KOPT-K1 (cell line): ENCODE results near the gene LRRC55.

Source experiments
- H3K27ac ChIP-seq: fragments of 200-600 bp; sonication (generic); 2 replicates; pipeline ENCODE4 v1.5.1; 2016; ENCODE audit warnings: antibody characterized with exemption, mild to moderate bottlenecking, low read depth, low read length; ENCODE audit not compliant: poor library complexity, severe bottlenecking
- H3K36me3 ChIP-seq: fragments of 200-600 bp; sonication (generic); 2 replicates; pipeline ENCODE4 v1.5.1; 2017; ENCODE audit warnings: antibody characterized with exemption, mild to moderate bottlenecking, low read length, moderate library complexity; ENCODE audit not compliant: insufficient read depth
- H3K9me3 ChIP-seq: fragments of 200-600 bp; sonication (generic); 2 replicates; pipeline ENCODE4 v1.5.1; 2017; ENCODE audit warnings: antibody characterized with exemption, low read length, mild to moderate bottlenecking; ENCODE audit not compliant: insufficient read depth, poor library complexity, severe bottlenecking

LRRC55 gene

DNA sequence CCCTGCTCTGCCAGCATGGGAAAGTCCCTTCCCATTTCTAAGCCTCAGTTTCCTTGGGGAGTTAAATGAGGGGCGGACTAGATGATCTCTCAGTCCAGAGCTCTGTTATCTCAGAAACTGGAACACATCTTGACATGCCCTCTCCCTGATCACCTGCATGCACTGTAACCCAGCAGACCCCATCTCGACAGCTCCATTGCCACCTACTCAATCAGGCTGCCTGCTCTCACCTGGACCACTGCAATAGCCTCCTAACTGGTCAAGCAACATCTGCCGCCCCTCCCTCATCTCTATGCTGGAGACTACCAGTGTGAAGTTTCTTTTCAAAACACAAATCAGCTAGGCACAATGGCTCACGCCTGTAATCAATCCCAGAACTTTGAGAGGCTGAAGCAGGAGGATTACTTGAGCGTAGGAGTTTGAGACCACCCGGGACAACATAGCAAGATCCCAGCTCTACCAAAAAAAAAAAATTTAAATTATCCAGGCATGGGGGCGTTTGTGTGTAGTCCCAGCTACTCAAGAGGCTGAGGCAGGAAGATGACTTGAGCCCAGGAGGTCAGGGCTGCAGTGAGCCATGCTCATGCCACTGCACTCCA, 22.2 kb downstream of the LRRC55 start:
- H3K36me3 ChIP-seq, result no peaks in the 10 kb centered on the region
- H3K27ac ChIP-seq, result no peak overlapping the region
- no peaks in the 10 kb centered on the region for H3K9me3 ChIP-seq

DNA sequence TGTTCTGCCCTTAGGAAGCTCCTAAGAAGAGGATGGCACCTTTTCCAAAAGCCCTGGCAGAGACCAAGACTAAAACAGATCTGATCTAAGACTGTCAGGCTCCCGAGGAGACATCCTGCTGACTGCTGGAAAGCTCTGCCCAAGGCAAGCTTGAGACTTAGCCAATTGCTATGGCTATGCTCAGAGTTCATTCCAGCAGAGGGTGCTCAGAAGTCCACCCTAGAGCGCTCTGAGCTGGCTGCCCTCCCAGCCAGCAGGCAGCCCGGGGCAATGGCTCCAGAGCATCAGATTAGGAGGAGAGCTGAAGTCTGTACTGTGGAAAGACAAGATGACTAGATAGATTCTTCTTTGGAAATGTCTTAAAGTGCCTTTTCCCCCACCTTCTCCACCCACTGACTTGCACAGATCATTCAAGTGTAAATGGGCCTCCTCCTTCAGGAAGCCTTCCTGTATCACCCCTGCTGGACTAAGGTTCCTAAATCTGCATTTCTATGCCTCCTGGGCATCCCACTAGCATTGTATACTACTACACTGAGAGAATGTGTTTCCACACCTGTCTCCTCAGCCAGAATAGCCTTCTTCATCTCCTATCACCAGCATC, 23.4 kb downstream of the LRRC55 start:
- H3K27ac ChIP-seq, result no peak overlapping the region
- H3K9me3 ChIP-seq, result no peaks in the 10 kb centered on the region
- no peaks in the 10 kb centered on the region for H3K36me3 ChIP-seq

DNA sequence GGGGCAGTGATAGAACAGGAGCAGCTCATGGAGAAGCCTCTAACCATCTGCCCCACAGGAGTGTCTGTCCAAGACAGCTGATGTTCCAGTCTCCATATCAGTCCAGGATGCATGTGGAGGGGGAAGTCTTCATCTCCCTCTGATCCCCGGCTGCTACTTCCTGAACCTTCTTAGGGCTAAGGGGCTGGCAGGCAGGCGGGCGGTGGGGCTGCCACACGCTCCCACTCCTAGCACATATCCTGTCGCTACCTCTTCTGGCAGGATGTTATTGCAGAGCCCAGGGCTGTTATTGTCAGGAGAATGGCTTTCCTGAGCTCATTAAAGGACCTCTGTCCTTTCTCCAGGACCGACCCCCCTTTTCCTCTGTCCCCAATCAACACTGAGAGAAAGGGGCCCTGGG, 25.4 kb downstream of the LRRC55 start:
- no peak overlapping the region for H3K27ac ChIP-seq
- H3K36me3 ChIP-seq, result no peaks in the 10 kb centered on the region
- H3K9me3 ChIP-seq, result no peaks in the 10 kb centered on the region

DNA sequence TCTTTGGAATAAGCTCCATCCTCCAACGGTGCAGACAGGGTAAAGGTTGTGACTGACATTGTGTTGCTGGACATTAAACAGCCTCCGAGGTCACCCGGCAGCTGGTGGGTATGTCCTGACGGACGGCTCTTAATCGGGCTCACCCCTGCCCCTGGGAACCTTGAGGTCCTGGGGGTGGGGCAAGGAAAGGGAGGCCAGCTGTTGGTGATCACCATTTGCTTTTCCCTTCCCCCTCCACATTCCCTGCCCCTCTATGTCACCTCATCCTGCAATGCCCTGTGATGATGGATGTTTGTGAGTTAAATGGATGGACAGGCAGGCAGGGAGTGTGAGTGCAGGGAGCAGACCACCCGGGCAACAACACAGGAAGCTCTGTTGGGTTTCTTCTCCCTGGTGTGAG, 29.0 kb downstream of the LRRC55 start:
- Histone ChIP-seq H3K36me3 (no peaks in the 10 kb centered on the region), H3K27ac (no peak overlapping the region), H3K9me3 (no peaks in the 10 kb centered on the region)

DNA sequence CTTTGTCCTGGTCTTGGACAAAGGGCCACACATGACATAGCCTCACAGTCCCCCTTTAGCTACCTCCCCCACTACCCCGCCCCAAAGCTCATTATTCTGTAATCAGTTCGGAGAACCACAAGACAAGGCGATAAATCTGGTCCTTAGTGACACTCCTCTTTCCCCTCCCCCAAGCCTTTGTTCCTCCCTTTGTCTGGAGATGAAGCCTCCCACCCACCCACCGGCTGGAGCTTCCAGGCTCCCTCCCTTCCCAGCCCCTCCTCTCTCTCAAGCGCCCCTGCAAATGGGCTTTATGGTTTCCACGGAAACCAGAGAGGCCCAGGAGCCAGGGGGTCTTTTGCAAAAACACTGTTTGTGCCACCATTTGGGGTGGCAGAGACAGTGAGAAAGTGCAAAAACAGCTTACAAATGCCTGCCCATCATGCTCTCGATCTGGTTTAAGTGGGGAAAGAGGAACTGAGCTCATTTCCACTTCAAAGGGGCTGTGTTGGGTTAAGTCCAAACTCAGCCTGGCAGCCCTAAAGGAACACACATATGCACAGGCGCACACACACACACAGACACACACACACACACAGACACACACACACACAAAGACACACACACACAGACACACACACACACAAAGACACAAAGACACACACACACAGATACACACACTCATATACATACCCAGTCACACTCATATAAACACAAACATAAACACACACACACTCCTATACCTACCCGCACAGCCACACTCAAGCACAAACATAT, 31.8 kb downstream of the LRRC55 start:
- Histone ChIP-seq H3K36me3 (no peaks in the 10 kb centered on the region), H3K9me3 (no peaks in the 10 kb centered on the region), H3K27ac (no peak overlapping the region)

DNA sequence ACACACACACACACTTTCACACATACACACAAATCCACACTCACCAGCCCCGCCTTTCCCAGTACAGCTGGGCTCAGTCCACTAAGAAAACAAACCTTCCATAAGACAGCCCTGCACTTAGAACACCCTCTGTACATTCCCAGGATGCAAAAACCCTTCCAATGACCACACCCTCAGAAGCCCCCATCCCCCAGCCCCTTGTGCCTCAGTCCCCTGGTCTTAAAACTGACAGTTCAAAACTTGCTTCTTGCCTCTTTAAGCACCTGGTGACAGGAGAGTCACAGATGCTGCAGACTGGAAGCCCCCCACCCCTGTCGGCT, 32.3 kb downstream of the LRRC55 start:
- H3K27ac ChIP-seq, result no peak overlapping the region
- no peaks in the 10 kb centered on the region for H3K36me3 ChIP-seq
- no peaks in the 10 kb centered on the region for H3K9me3 ChIP-seq

DNA sequence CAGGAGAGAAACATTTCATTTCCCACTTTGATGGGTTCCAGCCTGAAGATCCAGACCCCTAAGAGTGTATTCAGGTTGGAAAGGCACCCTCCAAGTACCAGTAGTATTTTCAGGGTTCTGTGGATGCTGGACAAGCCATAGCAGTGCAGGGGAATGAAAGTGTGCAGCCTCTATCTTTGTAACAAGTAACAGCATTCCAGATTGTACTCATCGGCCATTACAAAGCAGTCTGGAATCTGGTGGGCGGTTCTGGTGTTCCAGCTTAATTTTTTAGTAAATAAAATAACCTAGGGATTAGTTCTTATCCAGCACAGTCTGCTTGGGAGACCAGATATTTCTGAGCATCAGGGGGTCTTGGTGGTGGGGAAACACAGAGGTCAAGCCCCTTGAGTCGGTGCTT, 32.7 kb downstream of the LRRC55 start:
- H3K36me3 ChIP-seq, result no peaks in the 10 kb centered on the region
- H3K27ac ChIP-seq, result no peak overlapping the region
- no peaks in the 10 kb centered on the region for H3K9me3 ChIP-seq

DNA sequence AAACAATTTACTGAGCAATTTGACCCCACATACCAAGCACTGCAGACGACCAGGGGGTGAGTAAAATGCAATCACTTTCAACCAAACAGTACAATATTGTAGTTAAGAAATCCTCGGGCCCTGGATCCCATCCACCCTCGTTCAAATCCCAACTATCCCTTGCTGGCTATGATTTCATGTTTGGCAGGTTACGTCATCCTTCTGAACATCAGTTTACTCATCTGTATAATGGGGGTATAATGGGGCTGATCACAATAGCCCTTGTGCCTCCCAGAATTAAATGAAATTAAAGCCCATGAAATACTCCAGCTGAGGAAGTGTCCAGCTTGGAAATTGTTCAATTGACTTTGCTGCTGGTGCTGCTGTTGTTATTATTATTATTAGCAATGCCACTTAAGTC, 34.7 kb downstream of the LRRC55 start:
- Histone ChIP-seq H3K9me3 (no peaks in the 10 kb centered on the region), H3K27ac (no peak overlapping the region), H3K36me3 (no peaks in the 10 kb centered on the region)

DNA sequence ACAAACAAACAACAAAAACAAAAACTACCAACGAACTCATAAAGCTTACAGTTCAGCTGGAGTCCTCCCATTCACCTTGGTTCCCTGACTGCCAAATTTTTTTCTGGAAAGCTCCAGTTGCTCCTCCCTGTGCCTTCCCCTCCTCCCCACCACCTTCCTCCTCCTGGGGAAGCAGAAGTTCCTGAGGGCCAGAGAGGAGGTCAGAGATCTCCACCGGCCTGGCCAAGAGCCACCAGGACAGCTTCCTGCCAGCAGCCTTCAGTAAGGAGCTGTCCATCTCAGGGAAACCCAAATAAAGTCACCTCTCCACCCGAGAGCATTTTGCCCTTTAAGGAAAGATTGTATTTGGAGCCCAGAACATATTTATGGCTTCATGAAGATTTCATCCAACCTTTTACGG, 35.3 kb downstream of the LRRC55 start:
- no peaks in the 10 kb centered on the region for H3K36me3 ChIP-seq
- no peak overlapping the region for H3K27ac ChIP-seq
- H3K9me3 ChIP-seq, result no peaks in the 10 kb centered on the region

DNA sequence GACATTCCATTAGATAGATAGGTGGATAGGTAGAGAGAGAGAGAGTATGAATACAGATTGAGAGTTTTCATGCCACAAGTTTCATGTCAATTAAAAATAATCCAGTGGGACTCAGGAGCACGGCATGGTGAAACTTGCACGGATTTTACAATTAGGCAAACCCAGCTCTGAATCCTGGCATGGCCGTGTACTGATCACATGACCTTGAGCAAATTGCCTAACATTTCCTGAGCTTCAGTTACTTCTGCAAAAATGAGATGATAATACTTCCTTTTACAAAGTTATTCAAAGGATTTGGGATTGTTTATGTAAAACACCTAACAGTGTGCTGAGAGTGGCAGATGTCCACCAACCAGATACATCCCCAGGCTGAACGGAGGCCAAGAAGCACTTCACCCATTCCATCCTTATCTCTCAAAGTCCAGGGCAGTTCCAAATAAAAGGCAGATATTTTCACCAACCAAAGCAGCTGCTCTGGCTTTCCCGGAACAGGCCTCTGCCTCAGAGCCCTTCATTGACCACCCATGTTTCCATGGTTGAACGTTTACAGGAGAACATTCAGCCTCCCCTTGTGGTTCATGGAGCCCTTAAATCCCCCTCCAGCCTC, 37.4 kb downstream of the LRRC55 start:
- Histone ChIP-seq H3K36me3 (no peaks in the 10 kb centered on the region), H3K27ac (no peak overlapping the region)

DNA sequence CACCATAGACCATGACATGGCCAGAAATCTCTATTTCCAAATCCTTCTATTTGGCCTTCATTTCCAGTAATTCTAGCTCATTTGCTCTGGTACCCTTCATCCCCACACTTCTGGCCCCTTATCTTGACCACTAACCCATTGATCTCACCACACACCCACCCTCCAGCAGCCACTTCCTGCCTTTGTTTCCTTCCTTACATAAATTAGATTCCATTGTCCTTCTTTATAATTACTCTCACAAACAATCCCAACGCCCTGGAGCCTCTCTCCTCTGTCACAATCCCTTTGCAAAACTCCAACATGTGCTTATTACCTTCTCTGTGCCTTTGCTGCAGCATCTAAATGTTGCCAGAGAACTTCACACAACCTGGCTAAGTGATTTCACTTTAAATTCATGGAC, 40.5 kb downstream of the LRRC55 start:
- Histone ChIP-seq H3K36me3 (no peaks in the 10 kb centered on the region), H3K27ac (no peak overlapping the region), H3K9me3 (no peaks in the 10 kb centered on the region)

More for the DNA sequence above, 37.4 kb downstream of the LRRC55 start:
- H3K9me3 ChIP-seq, result no peaks in the 10 kb centered on the region

DNA sequence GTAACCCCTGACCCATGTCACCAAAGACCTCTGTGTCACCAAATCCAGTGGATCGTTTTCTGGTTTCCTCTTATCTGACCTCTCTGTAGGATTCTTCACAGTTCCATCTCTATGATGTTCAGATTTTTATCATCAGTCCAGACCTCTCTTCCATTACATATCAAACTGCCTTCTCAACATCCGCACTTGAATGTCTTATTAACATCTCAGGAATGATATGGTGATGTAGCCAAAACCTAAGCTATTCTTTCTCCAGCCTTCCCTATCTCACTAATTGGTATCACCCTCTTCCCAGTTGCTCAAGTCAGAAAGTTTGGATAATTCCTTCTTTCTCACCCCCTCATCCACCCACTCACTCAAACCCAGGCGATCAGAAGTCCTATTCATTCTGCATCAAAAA, 41.8 kb downstream of the LRRC55 start:
- H3K36me3 ChIP-seq, result no peaks in the 10 kb centered on the region
- no peaks in the 10 kb centered on the region for H3K9me3 ChIP-seq
- H3K27ac ChIP-seq, result no peak overlapping the region

DNA sequence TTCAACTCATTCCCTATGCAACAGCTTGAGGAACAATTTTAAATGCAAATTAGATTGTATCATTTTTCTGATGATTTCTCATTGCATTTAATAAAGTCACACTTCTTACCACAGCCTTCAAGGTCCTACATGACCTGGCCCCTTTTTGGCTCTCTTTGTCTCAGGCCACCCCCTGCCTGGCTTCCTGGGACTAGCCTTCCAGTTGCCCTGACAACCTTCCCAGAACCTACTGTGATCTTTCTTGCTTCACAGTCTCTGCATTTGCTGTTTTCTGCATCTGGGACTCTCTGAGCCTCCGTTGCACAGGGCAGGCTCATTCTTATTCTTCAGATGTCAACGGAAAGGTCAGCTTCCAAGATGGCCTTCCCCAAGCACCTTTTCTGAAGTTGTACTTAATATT, 42.4 kb downstream of the LRRC55 start:
- H3K9me3 ChIP-seq, result no peaks in the 10 kb centered on the region
- no peaks in the 10 kb centered on the region for H3K36me3 ChIP-seq
- H3K27ac ChIP-seq, result no peak overlapping the region

DNA sequence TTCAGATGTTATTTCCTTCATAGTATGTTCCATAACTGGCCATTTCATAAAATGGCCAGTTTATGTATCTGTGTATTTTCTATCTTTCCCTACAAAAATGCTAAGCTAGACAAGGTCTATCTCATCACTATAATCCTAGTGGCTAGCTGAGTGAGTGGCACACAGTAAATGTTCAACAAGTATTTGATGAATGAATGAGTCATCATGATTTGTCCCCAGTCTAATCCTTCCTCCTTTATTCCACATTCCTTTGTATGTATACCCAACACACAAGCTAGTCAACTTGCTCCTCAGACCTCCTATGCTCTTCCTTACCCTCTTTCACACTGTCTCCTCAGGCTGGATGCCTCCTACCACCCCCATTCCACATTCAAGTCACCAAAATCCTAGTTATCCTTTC, 42.8 kb downstream of the LRRC55 start:
- no peaks in the 10 kb centered on the region for H3K36me3 ChIP-seq
- H3K9me3 ChIP-seq, result no peaks in the 10 kb centered on the region
- H3K27ac ChIP-seq, result no peak overlapping the region

DNA sequence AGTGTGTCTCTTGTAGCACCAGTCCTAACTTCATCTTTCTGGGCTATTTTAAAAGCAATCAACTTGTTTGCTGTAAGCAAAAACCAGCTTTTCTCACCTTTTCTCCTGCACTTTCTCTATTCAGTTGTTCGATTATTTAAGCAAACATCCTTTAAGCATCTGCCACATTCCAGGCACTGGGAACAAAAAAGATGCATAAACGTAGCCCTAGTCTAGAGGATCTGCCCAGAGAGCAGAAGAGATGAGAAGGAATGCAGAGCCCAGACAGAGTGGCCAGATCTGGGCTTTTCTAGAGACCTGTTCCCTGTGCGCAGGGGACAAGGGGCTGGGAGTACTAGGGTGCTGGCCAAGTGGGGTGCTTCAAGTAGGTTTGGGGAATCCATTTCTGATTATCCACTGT, 46.8 kb downstream of the LRRC55 start:
- H3K36me3 ChIP-seq, result no peaks in the 10 kb centered on the region
- no peak overlapping the region for H3K27ac ChIP-seq
- no peaks in the 10 kb centered on the region for H3K9me3 ChIP-seq

DNA sequence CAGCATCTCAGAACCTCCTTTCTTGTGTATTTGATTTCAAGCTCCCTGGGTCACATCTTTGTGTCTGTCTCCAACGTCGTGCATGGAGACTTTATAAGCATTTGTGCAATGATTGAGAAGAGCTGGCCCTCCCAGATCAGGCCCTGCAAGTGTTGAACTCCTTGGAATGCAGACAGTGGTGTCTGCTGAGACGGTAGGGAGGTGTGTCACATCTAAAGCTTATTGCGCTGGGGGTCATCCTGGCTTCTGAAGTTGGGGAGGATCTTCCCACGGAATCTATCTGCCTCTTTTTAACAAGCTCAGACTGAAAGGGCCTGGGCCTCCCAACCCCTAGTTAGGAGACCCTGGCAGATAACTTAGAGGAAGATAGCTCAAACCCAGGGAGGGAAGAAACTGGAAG, 48.6 kb downstream of the LRRC55 start:
- Histone ChIP-seq H3K27ac (no peak overlapping the region), H3K9me3 (no peaks in the 10 kb centered on the region), H3K36me3 (no peaks in the 10 kb centered on the region)
